KMS-11 (cell line): Measurements from ENCODE around the gene CNGA1.

Experiments used
- H2AFZ ChIP-seq: fragments of 200-600 bp; sonication (generic); 2 replicates; pipeline ENCODE4 v1.6.1; 2016; ENCODE audit warnings: antibody characterized with exemption, mixed run types, low read depth
- H3K27ac ChIP-seq: fragments of 200-600 bp; sonication (generic); 2 replicates; pipeline ENCODE4 v1.6.1; 2016; ENCODE audit warnings: mild to moderate bottlenecking, mixed run types
- H3K27me3 ChIP-seq: fragments of 200-600 bp; sonication (generic); 2 replicates; pipeline ENCODE4 v1.6.1; 2017; ENCODE audit warnings: mild to moderate bottlenecking, low read depth, mixed run types, moderate library complexity; ENCODE audit not compliant: insufficient read depth
- H3K36me3 ChIP-seq: fragments of 200-600 bp; sonication (generic); 2 replicates; pipeline ENCODE4 v1.6.1; 2017; ENCODE audit warnings: mild to moderate bottlenecking, mixed run types; ENCODE audit not compliant: insufficient read depth
- H3K4me1 ChIP-seq: fragments of 200-600 bp; sonication (generic); 2 replicates; pipeline ENCODE4 v1.6.1; 2016; ENCODE audit warnings: mild to moderate bottlenecking, low read depth, mixed run types; ENCODE audit not compliant: poor library complexity, severe bottlenecking
- H3K4me2 ChIP-seq: fragments of 200-600 bp; sonication (generic); 2 replicates; pipeline ENCODE4 v1.7.0; 2016; ENCODE audit warnings: mild to moderate bottlenecking, mixed run types
- H3K4me3 ChIP-seq: fragments of 200-600 bp; sonication (generic); IDR thresholded peaks from 2 replicates; pipeline ENCODE4 v1.6.1; 2017; ENCODE audit warnings: low read depth, low read length, mixed read lengths; ENCODE audit not compliant: insufficient read depth
- H3K79me2 ChIP-seq: fragments of 200-600 bp; sonication (generic); 2 replicates; pipeline ENCODE4 v1.6.1; 2016; ENCODE audit warnings: low read depth, mixed run types; ENCODE audit not compliant: insufficient read depth
- H3K9ac ChIP-seq: fragments of 200-600 bp; sonication (generic); 2 replicates; pipeline ENCODE4 v1.6.1; 2016; ENCODE audit warnings: mild to moderate bottlenecking, mixed run types
- H4K20me1 ChIP-seq: fragments of 200-600 bp; sonication (generic); 2 replicates; pipeline ENCODE4 v1.6.1; 2016; ENCODE audit warnings: mild to moderate bottlenecking, mixed run types; ENCODE audit not compliant: insufficient read depth
- CTCF ChIP-seq: fragments of 200-600 bp; sonication (generic); conservative IDR thresholded peaks from 2 replicates; pipeline ENCODE4 v1.6.1; 2017; ENCODE audit warnings: low read depth, mild to moderate bottlenecking, antibody characterized with exemption, low read length, moderate library complexity, mixed read lengths

The CNGA1 gene

GRCh38 chr4:48031802-48032525, 15.5 kb upstream of the CNGA1 start:
- Histone ChIP-seq H2AFZ (no peak overlapping the region), H4K20me1 (no peaks in the 10 kb centered on the region), H3K36me3 (no peaks in the 10 kb centered on the region), H3K4me1 (peaks cover 11% of the 10 kb centered on the region), H3K27me3 (no peaks in the 10 kb centered on the region), H3K9ac (no peak overlapping the region), H3K4me2 (no peak overlapping the region), H3K79me2 (no peaks in the 10 kb centered on the region), H3K4me3 (no peak overlapping the region), H3K27ac (no peak overlapping the region)
- TF ChIP-seq CTCF: no peak

- peaks cover 11% of the 10 kb centered on the region for H3K4me1 ChIP-seq
- no peak for TF ChIP-seq CTCF
- no peak overlapping the region for H3K4me2 ChIP-seq
- H4K20me1 ChIP-seq: no peaks in the 10 kb centered on the region
- no peak overlapping the region for H2AFZ ChIP-seq
- no peak overlapping the region for H3K9ac ChIP-seq
- no peak overlapping the region for H3K4me3 ChIP-seq
- H3K27ac ChIP-seq: no peak overlapping the region
- no peaks in the 10 kb centered on the region for H3K79me2 ChIP-seq
- no peaks in the 10 kb centered on the region for H3K36me3 ChIP-seq
- no peaks in the 10 kb centered on the region for H3K27me3 ChIP-seq
Measured at GRCh38 chr4:48030470-48030869, 14.0 kb upstream of the CNGA1 start.

GRCh38 chr4:48028696-48029095, 12.2 kb upstream of the CNGA1 start:
- Histone ChIP-seq H3K36me3 (no peaks in the 10 kb centered on the region), H3K4me2 (peak overlapping the region; percentile 15; the same call in 1 of the 2 replicates), H3K27ac (no peak overlapping the region), H3K9ac (no peak overlapping the region), H3K27me3 (no peaks in the 10 kb centered on the region), H3K4me3 (no peak overlapping the region), H3K79me2 (no peaks in the 10 kb centered on the region), H2AFZ (no peak overlapping the region), H3K4me1 (peaks cover 11% of the 10 kb centered on the region), H4K20me1 (no peaks in the 10 kb centered on the region)
- no peak for TF ChIP-seq CTCF

- no peaks in the 10 kb centered on the region for H3K79me2 ChIP-seq
- H3K36me3 ChIP-seq: no peaks in the 10 kb centered on the region
- H3K4me1 ChIP-seq: peaks cover 11% of the 10 kb centered on the region
- no peaks in the 10 kb centered on the region for H3K27me3 ChIP-seq
- TF ChIP-seq CTCF: no peak
- H3K27ac ChIP-seq: no peak overlapping the region
- H2AFZ ChIP-seq: no peak overlapping the region
- no peak overlapping the region for H3K4me2 ChIP-seq
- no peaks in the 10 kb centered on the region for H4K20me1 ChIP-seq
- H3K9ac ChIP-seq: no peak overlapping the region
- H3K4me3 ChIP-seq: no peak overlapping the region
Measured at GRCh38 chr4:48027653-48028052, 11.2 kb upstream of the CNGA1 start.
